ENCODE data around the gene DIP2C.

DIP2C gene

GRCh38 chr10:609868-610545 is 79.5 kb downstream of the DIP2C start:
- H3K36me3 ChIP-seq (ENCODE audit: insufficient read depth, low read depth, low read length), result no peaks in the 10 kb centered on the region
- no peaks in the 10 kb centered on the region for H3K9me3 ChIP-seq (ENCODE audit: insufficient read depth, low read depth, low read length)
- H3K4me3 ChIP-seq (ENCODE audit: low read length), result no peak overlapping the region
- no peaks in the 10 kb centered on the region for H3K27me3 ChIP-seq (ENCODE audit: insufficient read depth, low read length)
- no peak overlapping the region for H3K27ac ChIP-seq (ENCODE audit: low read length)
- peaks cover 21% of the 10 kb centered on the region for H3K4me1 ChIP-seq (ENCODE audit: insufficient read depth, low read length)
- H3K9ac ChIP-seq (ENCODE audit: low read depth, low read length), result no peak overlapping the region

- Histone ChIP-seq H3K4me3 (ENCODE audit: low read length) (no peak overlapping the region), H3K4me1 (ENCODE audit: insufficient read depth, low read length) (peaks cover 21% of the 10 kb centered on the region), H3K36me3 (ENCODE audit: insufficient read depth, low read depth, low read length) (no peaks in the 10 kb centered on the region), H3K9ac (ENCODE audit: low read depth, low read length) (no peak overlapping the region), H3K27ac (ENCODE audit: low read length) (no peak overlapping the region), H3K27me3 (ENCODE audit: insufficient read depth, low read length) (no peaks in the 10 kb centered on the region), H3K9me3 (ENCODE audit: insufficient read depth, low read depth, low read length) (no peaks in the 10 kb centered on the region)
Observed at GRCh38 chr10:609262-609658, 80.2 kb downstream of the DIP2C start.

- H3K27ac ChIP-seq (ENCODE audit: low read length), result no peak overlapping the region
Observed at GRCh38 chr10:608331-609261, 80.9 kb downstream of the DIP2C start.

GRCh38 chr10:607545-608185 is 81.8 kb downstream of the DIP2C start:
- Histone ChIP-seq H3K9me3 (ENCODE audit: insufficient read depth, low read depth, low read length) (no peaks in the 10 kb centered on the region), H3K4me3 (ENCODE audit: low read length) (no peak overlapping the region)

More at GRCh38 chr10:608331-609261, 80.9 kb downstream of the DIP2C start:
- H3K9me3 ChIP-seq (ENCODE audit: insufficient read depth, low read depth, low read length), result no peaks in the 10 kb centered on the region
- H3K4me3 ChIP-seq (ENCODE audit: low read length), result no peak overlapping the region
- no peaks in the 10 kb centered on the region for H3K36me3 ChIP-seq (ENCODE audit: insufficient read depth, low read depth, low read length)
- H3K9ac ChIP-seq (ENCODE audit: low read depth, low read length), result no peak overlapping the region
- no peaks in the 10 kb centered on the region for H3K27me3 ChIP-seq (ENCODE audit: insufficient read depth, low read length)
- peaks cover 21% of the 10 kb centered on the region for H3K4me1 ChIP-seq (ENCODE audit: insufficient read depth, low read length)

GRCh38 chr10:606762-607544 is 82.5 kb downstream of the DIP2C start:
- Histone ChIP-seq H3K9me3 (ENCODE audit: insufficient read depth, low read depth, low read length) (no peaks in the 10 kb centered on the region), H3K9ac (ENCODE audit: low read depth, low read length) (no peak overlapping the region), H3K27ac (ENCODE audit: low read length) (no peak overlapping the region), H3K36me3 (ENCODE audit: insufficient read depth, low read depth, low read length) (no peaks in the 10 kb centered on the region), H3K4me3 (ENCODE audit: low read length) (no peak overlapping the region), H3K4me1 (ENCODE audit: insufficient read depth, low read length) (peaks cover 12% of the 10 kb centered on the region; the same call in 1 of the 2 replicates), H3K27me3 (ENCODE audit: insufficient read depth, low read length) (no peaks in the 10 kb centered on the region)

More at GRCh38 chr10:607545-608185, 81.8 kb downstream of the DIP2C start:
- no peaks in the 10 kb centered on the region for H3K27me3 ChIP-seq (ENCODE audit: insufficient read depth, low read length)
- H3K27ac ChIP-seq (ENCODE audit: low read length), result no peak overlapping the region
- no peaks in the 10 kb centered on the region for H3K36me3 ChIP-seq (ENCODE audit: insufficient read depth, low read depth, low read length)
- H3K4me1 ChIP-seq (ENCODE audit: insufficient read depth, low read length), result peaks cover 12% of the 10 kb centered on the region; the same call in 1 of the 2 replicates
- H3K9ac ChIP-seq (ENCODE audit: low read depth, low read length), result no peak overlapping the region

DNA sequence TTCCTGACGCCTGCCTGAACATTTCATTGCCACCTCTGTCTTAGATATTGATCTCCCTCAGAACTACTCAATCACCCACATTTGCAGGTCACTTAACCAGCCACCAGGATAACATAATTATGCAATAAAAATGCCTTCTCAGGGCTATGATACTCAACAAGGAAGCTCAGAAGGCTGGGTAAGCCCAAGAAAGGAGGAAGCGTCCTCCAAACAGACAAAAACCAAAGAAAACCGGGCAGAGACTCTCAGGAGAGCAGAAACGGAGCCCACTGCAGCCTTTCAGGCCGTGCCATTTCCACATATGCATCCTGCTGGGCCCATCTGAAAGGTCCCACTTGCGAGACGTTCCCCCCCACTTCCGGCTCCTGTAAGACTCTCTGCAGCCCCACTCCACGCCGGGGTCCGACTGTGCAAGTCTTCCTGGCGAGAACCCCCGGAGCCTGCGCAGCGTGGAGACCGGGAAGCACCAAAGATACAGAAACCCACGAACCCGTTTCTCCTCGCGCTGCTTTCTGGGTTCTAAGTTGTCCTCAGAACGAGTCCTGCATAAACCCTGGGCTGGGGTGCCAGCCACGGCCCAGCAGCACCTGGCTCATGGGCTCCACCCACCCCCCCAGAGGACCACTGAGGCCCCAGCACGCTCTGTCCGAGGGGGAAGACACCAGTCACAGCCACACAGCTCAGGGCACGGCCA is 83.7 kb downstream of the DIP2C start:
- Histone ChIP-seq H3K9ac (ENCODE audit: low read depth, low read length) (no peak overlapping the region), H3K4me3 (ENCODE audit: low read length) (no peak overlapping the region), H3K27me3 (ENCODE audit: insufficient read depth, low read length) (no peaks in the 10 kb centered on the region), H3K36me3 (ENCODE audit: insufficient read depth, low read depth, low read length) (no peaks in the 10 kb centered on the region), H3K4me1 (ENCODE audit: insufficient read depth, low read length) (peaks cover 5% of the 10 kb centered on the region; the same call in 1 of the 2 replicates), H3K9me3 (ENCODE audit: insufficient read depth, low read depth, low read length) (no peaks in the 10 kb centered on the region), H3K27ac (ENCODE audit: low read length) (no peak overlapping the region)

DNA sequence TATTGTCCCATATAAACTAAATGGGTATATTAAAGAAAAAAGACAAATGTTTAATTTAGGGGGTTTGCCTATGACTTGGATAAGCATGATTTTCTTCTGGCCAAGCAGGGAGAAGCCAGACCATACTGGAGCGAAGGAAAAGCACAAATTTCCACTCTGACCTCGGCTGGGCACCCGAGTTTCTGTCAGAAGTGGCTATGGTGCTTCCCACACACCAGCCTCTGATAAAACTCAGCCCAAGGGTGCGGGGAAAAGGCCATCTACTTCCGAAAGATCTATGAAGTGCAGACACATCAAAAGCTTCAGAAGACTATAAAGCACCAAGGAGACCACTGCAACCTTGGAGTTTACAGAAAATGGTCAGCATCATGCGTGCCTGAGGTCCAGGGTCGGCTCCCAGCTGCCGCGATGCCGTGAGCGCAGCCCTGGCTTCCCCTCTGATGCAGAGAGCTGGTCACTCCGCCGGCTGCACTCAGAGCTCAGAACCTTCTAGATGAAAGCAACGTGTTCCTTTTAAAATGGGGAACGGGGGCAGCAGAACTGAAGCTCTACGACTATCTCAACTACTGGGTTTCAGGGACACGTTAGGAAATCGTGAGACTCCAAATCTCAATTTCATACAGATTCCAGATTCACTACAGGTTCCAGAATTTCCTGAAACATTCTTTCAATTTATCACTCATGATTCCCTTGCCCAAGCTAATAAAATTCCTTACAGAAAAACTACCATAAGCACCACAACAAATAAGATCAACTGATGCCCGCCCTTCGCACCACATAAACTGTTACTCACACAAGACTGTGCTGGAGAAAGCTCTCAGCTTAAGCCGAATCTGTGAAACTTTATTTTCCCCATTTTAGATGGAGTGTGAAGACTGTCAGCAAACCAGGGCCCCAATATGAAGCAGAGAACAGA is 84.5 kb downstream of the DIP2C start:
- no peak overlapping the region for H3K4me3 ChIP-seq (ENCODE audit: low read length)
- H3K9me3 ChIP-seq (ENCODE audit: insufficient read depth, low read depth, low read length), result no peaks in the 10 kb centered on the region
- H3K4me1 ChIP-seq (ENCODE audit: insufficient read depth, low read length), result peaks cover 1% of the 10 kb centered on the region; the same call in 1 of the 2 replicates
- H3K9ac ChIP-seq (ENCODE audit: low read depth, low read length), result no peak overlapping the region
- H3K27me3 ChIP-seq (ENCODE audit: insufficient read depth, low read length), result no peaks in the 10 kb centered on the region
- no peak overlapping the region for H3K27ac ChIP-seq (ENCODE audit: low read length)
- no peaks in the 10 kb centered on the region for H3K36me3 ChIP-seq (ENCODE audit: insufficient read depth, low read depth, low read length)

GRCh38 chr10:603745-604144 is 85.7 kb downstream of the DIP2C start:
- no peaks in the 10 kb centered on the region for H3K9me3 ChIP-seq (ENCODE audit: insufficient read depth, low read depth, low read length)
- no peak overlapping the region for H3K4me3 ChIP-seq (ENCODE audit: low read length)
- H3K4me1 ChIP-seq (ENCODE audit: insufficient read depth, low read length), result peaks cover 8% of the 10 kb centered on the region; the same call in 1 of the 2 replicates
- H3K27ac ChIP-seq (ENCODE audit: low read length), result no peak overlapping the region
- H3K27me3 ChIP-seq (ENCODE audit: insufficient read depth, low read length), result no peaks in the 10 kb centered on the region
- no peaks in the 10 kb centered on the region for H3K36me3 ChIP-seq (ENCODE audit: insufficient read depth, low read depth, low read length)
- no peak overlapping the region for H3K9ac ChIP-seq (ENCODE audit: low read depth, low read length)

- H3K36me3 ChIP-seq (ENCODE audit: insufficient read depth, low read depth, low read length), result no peaks in the 10 kb centered on the region
- H3K9me3 ChIP-seq (ENCODE audit: insufficient read depth, low read depth, low read length), result no peaks in the 10 kb centered on the region
- H3K4me3 ChIP-seq (ENCODE audit: low read length), result no peak overlapping the region
- H3K27me3 ChIP-seq (ENCODE audit: insufficient read depth, low read length), result no peaks in the 10 kb centered on the region
- H3K4me1 ChIP-seq (ENCODE audit: insufficient read depth, low read length), result peaks cover 15% of the 10 kb centered on the region; the same call in 1 of the 2 replicates
- H3K27ac ChIP-seq (ENCODE audit: low read length), result no peak overlapping the region
- H3K9ac ChIP-seq (ENCODE audit: low read depth, low read length), result no peak overlapping the region
Observed at GRCh38 chr10:602391-603005, 87.0 kb downstream of the DIP2C start.

DNA sequence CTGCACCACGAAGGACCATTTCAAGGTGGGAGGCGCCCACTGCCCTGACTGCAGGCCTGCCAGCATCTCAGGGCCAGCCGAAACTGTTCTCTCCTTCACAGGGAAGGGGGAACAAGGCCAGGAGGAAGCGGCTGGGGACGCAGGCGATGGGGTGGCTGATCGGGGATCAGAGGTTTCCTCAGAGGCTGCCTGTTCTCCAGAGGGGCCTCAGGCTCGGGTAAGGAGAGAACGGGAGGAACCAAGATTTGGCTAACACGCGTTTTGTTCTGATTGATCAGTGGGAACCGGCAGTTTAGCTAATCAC is 87.9 kb downstream of the DIP2C start:
- Histone ChIP-seq H3K4me3 (ENCODE audit: low read length) (no peak overlapping the region), H3K9me3 (ENCODE audit: insufficient read depth, low read depth, low read length) (no peaks in the 10 kb centered on the region), H3K4me1 (ENCODE audit: insufficient read depth, low read length) (peaks cover 15% of the 10 kb centered on the region; the same call in 1 of the 2 replicates), H3K36me3 (ENCODE audit: insufficient read depth, low read depth, low read length) (no peaks in the 10 kb centered on the region), H3K9ac (ENCODE audit: low read depth, low read length) (no peak overlapping the region), H3K27me3 (ENCODE audit: insufficient read depth, low read length) (no peaks in the 10 kb centered on the region), H3K27ac (ENCODE audit: low read length) (no peak overlapping the region)

All from iPS-20b (cell line).